GM19238 (cell line): Measurements from ENCODE around the gene C16orf74.

Source experiments
- DNase-seq: peaks from one replicate; pipeline ENCODE4 v3.0.0; 2011; ENCODE audit warnings: low spot score; ENCODE audit not compliant: insufficient read length

The C16orf74 gene

GRCh38 chr16:85696781-85697180 lies 54.1 kb downstream of the C16orf74 start:
- no peak for DNase-seq

GRCh38 chr16:85695196-85696128 lies 55.4 kb downstream of the C16orf74 start:
- no peak for DNase-seq

DNA sequence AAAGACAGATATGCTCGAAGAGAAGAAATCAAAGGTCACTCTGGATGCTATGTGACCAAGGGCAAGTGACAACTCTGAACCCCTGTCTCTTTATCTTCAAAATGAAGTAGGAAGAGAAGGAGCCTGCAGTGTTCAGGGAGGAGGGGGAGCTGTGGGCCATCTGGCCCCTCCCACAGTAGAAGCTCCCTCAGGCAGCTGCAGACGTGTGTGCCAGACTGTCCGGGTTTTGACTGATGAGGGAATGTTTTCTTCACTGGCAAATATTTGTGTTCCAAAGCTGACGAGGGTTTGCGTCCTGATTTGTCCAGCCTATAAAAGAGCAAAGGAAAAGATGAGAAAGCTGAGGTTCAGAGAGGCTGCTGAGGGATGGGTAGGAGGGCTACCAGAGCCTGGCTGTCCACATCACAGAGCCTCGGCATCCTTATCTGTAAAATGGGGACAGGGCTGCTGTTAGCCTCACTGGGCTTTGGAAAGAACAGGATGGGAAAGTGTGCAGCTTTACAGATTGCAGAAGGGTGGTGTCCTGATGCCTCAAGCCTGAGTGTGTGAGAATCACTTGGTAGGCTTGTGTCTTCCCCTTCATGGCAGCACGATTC lies 60.3 kb downstream of the C16orf74 start:
- no peak for DNase-seq

DNA sequence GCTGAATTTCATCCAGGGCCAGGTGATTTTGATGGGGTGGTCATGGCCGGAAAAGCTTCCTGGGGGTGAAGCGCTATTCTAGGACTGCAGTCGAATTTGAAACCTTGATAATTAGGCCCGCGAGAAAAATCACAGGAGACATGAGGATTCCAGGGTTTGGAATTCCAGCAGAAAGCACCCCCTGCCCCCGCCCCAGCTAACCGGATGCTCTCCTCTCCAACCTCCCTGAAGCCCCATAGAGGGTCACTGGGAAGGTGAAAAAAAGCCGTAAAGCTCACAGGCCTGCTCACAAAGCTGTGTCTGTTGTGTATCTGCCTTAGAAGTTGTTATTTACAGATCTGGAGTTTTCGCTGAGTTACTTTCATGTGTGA lies 61.0 kb downstream of the C16orf74 start:
- no peak for DNase-seq

DNA sequence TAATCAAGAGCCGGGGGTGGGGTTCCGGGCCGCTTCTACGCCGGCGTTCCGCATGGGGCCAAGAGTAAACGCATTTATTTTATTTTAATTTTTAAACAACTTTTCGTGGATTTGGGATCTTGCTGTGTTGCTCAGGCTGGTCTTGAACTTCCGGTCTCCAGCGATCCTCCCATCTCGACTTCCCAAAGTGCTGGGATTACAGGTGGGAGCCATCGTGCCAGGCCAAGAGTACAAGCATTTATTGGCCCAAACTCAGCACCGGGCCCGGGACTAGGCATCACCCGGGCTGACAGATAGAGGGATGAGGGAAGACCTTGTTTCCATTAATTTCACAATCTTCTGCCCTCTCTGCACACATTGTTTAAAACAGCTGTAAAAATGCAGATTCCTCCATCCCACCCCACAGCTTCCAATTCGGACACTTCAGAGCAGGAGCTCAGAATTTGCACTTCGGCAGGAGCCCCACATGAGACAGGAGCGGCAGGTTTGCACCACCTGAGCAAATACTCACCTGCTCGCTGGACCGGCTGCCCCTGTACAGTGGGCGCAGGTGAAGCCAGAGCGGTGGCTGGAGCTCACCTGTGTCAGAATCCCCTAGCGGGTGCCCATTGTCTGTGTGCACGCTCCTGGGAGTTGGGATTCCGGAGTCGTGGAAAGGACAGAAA lies 61.5 kb downstream of the C16orf74 start:
- no peak for DNase-seq

- peak; percentile 100 for DNase-seq
Measured at GRCh38 chr16:85688586-85689284, 62.2 kb downstream of the C16orf74 start, which contains the start of gene GINS2. Gene GINS2, minus strand, starts transcription at chr16:85688954. Its CDS starts 56 bp downstream, at chr16:85688898.

- DNase-seq, result no peak
Measured at GRCh38 chr16:85687651-85688471, 63.0 kb downstream of the C16orf74 start.

- DNase-seq, result no peak
Measured at GRCh38 chr16:85686912-85687591, 63.8 kb downstream of the C16orf74 start.

- no peak for DNase-seq
Measured at GRCh38 chr16:85685251-85685650, 65.6 kb downstream of the C16orf74 start.

DNA sequence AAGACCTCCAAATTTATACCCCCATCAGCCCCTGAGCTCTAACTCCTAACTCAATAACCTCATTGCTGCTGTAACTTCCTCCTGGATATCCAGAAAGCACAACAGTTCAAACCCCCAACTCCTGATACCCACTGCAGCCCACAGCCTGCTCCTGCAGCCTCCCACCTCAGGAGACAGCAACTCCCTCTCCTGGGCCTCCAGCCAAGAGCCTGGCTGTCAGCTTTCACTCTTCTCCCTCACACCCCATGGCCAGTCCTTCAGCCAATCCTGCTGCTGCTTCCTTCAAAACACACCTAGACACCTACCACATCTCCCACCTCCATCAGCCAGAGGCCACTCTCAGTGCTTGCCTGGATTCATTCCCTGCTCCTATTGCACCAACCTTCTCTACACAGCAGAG lies 67.5 kb downstream of the C16orf74 start:
- no peak for DNase-seq

GRCh38 chr16:85682516-85682915 lies 68.4 kb downstream of the C16orf74 start:
- DNase-seq, result no peak

GRCh38 chr16:85681255-85681654 lies 69.6 kb downstream of the C16orf74 start:
- DNase-seq, result no peak

DNA sequence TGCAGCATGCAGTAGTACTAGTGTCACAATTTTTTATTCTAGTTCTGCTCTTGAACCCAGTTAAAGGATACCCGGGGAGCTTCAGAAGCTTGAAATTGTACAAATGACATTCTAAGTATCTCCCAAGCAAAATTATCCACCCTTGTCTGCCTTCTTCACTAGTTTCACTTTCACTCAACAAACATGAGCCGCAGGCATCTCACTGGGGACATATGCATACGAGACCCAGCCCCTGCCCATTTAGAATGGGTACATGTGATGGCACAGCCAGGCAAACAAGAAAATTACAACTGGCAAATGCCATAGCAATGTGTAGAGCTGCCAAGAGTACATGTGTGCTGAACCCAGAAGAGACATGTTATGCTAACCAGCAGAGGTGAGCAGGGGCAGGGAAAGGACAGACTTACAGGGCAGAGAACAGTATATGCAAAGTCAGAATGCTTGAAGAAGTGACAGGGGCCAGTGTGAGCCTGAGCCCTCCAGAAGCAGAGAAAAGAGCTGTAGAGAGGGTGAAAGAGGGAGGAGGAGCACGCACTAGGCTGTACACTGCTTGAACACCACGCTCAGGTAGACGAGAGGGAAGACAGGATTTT lies 70.4 kb downstream of the C16orf74 start:
- DNase-seq, result no peak

DNA sequence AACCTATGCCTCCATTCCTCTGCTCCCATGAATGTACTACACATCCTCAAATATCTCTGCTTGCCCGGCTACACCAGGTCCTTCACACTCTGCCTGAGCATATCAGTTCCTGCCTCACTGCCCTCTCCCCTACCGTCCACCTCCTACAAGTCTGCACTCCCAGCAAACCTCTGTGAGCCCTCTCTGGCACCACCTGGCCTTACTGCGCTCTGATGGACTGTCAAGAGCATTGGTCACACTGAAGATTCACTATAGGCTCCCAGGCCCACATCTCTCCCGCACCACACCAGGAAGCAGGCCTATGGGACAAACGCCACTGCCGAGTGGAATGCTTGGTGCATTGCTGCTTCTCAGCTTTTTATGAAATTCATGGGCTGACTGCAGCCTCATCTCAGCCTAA lies 71.0 kb downstream of the C16orf74 start:
- no peak for DNase-seq

DNA sequence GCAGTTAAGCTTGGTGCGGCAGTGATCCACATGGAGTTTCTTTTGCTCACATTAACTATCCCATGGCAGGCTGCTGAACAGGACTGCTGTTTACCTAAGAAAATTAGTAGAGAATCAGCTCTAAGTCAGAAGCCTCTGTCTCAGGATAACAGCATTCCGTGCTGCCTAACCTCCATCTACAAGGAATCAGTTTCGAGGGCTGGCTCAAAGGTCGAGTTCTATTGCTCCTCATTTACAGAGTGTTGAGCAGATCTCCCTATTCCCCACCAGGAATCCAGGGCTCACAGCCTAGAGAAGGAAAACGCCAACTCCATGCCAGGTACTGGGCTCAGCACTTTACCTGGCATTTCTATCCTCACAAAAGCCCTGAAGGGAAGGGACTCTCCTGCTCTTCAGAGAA lies 72.1 kb downstream of the C16orf74 start:
- DNase-seq, result no peak

DNA sequence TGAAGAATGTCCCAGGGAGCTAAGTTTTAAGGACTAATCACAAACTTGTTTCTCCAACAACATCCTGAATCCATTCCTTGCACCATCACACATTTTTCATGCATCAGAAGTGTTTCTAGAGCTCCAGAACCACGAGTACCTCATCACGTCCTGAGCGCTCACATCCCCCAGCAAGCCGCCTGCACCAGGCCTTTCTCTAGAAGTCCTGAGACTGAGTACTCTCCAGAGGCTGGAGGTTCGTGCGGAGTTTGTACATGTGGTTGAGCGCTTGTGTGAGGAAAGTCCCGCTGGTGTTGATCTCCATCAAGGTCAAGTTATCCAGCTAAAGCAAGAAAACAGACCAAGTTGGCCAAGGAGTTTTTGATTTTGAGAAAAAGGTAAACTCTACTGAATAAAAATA lies 72.9 kb downstream of the C16orf74 start:
- no peak for DNase-seq

DNA sequence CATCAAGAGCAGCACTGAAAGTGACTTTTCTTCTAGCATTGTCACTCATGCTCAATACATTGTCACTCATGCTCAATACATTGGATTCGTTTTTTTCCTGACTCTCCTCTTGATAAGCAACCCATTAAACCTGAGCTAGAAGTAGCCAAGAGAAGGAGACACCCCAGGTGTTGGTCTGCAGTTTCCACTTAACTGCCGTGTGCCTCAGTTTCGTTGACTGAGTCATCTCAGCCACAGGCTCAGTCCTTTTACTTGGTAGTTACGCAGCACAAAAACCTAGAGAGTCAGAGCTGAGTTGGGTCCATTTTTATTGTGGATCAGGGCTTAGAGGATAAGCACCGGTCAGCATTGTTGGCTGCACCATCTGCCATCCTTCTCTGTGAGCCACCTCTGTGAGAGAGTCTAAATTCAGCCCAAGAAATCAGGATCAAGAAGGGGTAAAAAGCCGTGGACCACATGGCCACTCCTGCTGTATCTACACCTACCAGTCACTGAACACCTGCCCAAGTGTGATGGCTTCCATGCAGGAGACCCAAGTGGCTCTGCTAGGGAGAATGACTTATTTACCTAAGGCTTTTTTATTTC lies 73.4 kb downstream of the C16orf74 start:
- DNase-seq, result no peak

- DNase-seq, result no peak
Measured at GRCh38 chr16:85676466-85676865, 74.4 kb downstream of the C16orf74 start.

GRCh38 chr16:85675251-85675874 lies 75.5 kb downstream of the C16orf74 start:
- no peak for DNase-seq
